ENCODE data around the gene ELK1.

ELK1 gene

DNA sequence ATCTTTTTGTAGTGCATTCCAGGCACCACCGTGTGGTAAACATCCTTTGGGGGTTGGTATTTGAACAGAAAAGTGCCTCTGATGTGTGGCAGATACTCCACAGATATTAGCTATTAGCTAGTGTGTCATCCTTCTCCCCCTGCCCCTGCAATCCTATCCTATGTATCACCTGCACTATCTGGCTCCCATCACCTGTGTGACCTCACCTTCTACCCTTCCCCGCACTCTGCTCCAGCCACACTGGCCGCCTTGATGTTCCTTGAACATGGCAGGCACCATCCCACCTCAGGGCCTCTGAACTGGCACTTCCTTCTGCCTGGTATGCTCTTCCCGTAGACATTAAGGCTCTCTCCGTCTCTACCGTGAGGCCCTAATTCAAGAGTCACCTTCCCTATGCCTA lies 3.7 kb downstream of the ELK1 start:
- FAIRE-seq (no peak), DNase-seq (ENCODE audit: insufficient read length, low spot score) (no peak)

- FAIRE-seq, result no peak
- DNase-seq (ENCODE audit: insufficient read length, low spot score), result no peak
Measured at GRCh38 chrX:47645530-47645929, 4.8 kb downstream of the ELK1 start.

DNA sequence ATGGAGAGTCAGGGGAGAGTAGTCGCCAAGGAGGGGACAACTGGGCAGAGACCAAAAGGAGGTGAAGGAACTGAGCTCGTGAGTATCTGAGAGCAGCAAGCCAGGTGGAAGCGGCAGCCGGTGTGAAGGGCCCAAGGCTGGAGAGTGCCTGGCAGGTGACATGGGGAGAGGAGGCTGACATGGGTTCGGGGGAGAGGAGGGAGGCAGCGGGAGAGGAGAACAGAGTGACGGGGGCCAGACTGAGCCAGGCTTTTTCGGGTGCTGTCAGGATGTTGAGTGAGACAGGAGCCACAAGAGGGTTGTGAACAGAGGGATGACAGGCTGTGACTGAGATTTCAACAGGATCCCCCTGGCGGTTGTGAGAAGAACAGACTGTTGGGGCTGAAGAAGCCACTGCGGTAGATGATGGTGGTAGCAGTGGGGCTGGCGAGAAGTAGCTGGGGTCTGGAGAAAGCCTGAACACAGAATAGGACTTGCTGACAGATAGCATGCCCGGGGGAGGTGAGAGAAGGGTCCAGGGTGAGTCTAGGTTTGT lies 5.7 kb downstream of the ELK1 start:
- FAIRE-seq, result no peak
- no peak for DNase-seq (ENCODE audit: insufficient read length, low spot score)

- FAIRE-seq (peak; percentile 75), DNase-seq (ENCODE audit: insufficient read length, low spot score) (no peak)
Measured at GRCh38 chrX:47643926-47644325, 6.4 kb downstream of the ELK1 start.

- no peak for DNase-seq (ENCODE audit: insufficient read length, low spot score)
- FAIRE-seq, result no peak
Measured at GRCh38 chrX:47638816-47639215, 11.5 kb downstream of the ELK1 start.

DNA sequence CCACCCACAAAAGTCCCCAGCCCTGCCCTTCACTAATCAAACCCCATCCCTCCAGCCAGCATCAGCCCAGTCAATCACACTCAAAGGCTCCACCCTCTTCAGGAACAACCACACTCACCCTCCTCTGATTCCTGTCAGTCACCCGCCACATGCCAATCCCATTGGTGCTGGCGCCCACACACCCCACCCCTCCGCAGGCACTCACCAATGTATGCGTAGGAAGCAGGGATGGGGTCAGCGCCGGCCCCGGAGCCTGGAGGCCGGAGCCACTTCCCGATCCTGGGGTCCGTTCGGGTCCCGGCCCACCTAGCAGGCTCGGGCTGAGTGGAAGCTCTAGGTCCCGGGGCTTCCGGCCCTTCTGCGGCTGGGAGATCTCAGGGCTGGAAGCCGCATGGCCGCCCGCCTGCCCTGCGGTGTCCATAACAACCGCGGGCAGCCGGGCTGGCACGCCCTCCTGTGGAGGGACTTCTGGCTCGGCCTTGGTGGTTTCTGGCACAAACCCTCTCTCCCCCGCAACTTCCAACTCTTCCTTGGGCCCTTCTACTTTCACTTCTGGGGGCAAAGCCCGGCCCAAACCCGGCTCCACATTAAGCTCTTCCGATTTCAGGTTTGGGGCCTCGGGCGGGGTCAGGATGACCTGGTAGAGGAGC lies 12.7 kb downstream of the ELK1 start:
- FAIRE-seq, result peak; percentile 89
- DNase-seq (ENCODE audit: insufficient read length, low spot score), result peak; percentile 44

DNA sequence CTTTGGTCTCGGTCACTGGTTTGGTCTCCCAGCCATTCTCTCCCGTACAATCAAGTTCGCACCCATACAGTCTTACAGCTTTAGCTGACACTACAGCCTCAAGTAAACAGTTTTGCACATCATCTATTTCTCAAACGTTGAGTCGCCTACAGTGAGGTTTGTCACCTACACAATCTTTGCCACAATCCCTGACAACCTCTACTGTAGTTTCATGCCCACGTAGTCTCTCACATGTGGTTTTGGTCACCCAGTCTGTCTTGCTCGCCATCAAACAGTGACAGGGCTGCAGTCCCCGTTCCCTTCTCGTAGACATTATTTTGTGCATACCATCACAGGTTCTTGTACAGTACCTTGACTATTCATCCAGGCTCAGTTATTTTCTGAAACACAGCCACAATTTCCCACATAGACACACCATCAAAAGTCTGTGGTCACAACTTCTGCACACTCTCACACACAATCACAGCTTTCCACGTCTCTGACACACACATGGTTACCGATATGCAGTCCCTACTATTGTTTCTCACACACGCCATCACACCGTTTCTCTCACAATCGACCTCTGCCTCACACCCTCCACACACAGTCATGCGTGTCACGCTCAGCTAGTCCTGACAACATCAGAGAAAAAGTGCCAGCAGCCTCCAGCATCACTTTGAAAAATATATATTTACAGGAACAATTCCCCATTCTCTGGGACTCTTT lies 15.3 kb downstream of the ELK1 start:
- FAIRE-seq (no peak), DNase-seq (ENCODE audit: insufficient read length, low spot score) (no peak)

GRCh38 chrX:47633689-47634590 lies 16.4 kb downstream of the ELK1 start:
- FAIRE-seq (peak; percentile 28), DNase-seq (ENCODE audit: insufficient read length, low spot score) (no peak)

- no peak for FAIRE-seq
- DNase-seq (ENCODE audit: insufficient read length, low spot score), result no peak
Measured at GRCh38 chrX:47632666-47633065, 17.7 kb downstream of the ELK1 start.

DNA sequence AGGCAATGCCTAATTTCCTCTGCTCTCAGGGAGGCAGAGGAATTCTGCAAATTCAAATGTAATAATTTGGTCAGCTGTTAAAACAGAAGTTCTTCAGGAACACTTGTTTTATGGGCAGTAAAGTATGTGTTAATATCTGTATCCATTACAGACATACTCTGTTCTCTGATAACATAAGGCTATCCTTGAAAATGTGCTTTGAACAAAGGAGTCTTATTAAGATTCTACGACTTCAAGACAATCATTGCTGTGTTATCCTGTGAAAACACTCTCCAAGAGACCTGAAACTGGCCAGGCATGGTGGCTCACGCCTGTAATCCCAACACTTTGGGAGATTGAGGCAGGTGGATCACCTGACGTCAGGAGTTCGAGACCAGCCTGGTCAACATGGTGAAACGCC lies 18.7 kb downstream of the ELK1 start:
- FAIRE-seq, result no peak
- no peak for DNase-seq (ENCODE audit: insufficient read length, low spot score)

- FAIRE-seq, result no peak
Measured at GRCh38 chrX:47629419-47630200, 20.8 kb downstream of the ELK1 start, which contains the start of gene CFP. Gene CFP (minus strand): TSS chrX:47629930. CDS start chrX:47629844, 86 bp downstream.

DNA sequence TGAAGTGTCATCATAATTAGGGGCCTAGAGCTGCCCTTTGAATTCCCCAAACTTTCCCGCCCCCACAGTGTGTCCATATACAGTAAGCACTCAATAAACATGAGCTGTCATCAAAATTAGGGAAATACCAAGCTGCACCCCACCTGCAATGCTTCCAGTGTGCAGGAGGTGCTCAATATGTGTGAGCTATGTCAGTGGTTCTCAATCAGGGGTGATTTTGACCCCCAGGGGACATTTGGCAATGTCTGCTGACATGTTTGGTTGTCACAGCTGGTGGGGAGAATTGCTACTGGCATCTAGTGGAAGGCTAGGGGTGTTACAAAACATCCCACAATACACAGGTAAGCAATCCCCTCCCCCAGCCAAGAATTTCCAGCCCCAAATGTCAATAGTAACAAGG lies 21.4 kb downstream of the ELK1 start:
- DNase-seq (ENCODE audit: insufficient read length, low spot score), result no peak
- peak; percentile 88 for FAIRE-seq

More at GRCh38 chrX:47629419-47630200, 20.8 kb downstream of the ELK1 start, which contains the start of gene CFP:
- no peak for DNase-seq (ENCODE audit: insufficient read length, low spot score)

- no peak for DNase-seq (ENCODE audit: insufficient read length, low spot score)
- no peak for FAIRE-seq
Measured at GRCh38 chrX:47625365-47625764, 25.0 kb downstream of the ELK1 start.

DNA sequence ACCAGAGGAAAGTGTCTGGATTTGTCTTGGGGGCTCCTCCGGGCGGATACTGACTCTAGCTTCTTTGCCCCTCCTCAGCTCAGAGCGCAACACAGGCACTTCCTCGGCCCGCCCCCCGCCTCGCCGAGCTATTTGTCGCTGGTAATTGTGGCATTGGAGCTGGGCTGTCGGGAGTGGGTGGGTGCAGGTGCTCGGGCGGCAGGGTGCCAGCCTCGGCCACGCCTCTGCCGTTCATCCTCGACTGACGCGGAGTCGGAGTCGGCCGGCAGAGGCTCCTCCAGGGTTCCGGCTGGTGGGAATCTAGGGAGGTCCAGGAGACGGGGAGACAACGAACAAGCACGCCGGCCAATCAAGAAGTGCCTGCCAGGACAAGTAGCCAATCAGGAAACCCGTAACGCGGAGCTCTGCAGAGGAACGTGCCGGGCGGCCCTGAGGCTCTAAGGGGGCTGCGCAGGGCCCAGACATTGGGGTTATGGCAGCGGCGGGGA lies 26.8 kb downstream of the ELK1 start:
- DNase-seq (ENCODE audit: insufficient read length, low spot score) (no peak), FAIRE-seq (no peak)

DNA sequence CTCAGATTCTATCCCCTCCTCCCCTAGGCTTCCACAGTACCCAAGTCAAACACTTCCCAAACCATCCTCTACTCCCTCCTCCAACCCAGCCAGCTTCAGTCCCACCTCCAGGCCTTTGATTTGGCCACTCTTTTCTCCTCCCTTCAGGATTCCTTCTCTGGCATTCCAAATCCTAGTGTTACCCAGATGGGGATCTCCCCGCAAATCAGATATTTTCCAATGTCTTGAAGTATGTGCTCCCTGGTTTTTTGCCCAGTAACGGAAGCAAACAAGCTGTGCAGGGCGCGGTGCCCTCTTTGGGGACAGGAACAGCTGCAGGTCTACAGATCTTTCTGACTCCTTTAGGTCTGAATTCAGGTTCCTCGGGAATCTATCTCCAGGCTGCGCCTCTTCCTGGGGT lies 28.5 kb downstream of the ELK1 start:
- no peak for DNase-seq (ENCODE audit: insufficient read length, low spot score)
- no peak for FAIRE-seq

DNA sequence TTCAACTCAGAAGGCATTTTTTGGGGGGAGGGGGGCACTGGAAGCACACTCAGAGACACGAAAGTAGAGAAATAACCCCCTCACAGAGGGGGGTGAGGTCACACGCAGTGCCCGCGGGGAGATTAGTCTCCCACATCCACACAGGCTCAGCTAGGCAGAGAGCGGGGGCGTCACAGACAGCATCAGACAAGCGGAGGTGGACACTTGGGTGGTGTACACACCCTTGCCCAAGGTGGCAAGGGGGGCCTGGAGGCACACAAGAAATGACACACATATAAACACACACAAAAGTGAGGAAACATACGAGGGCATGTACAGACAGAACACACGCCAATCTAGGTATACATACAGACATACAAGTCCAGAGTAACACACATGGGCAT lies 30.1 kb downstream of the ELK1 start:
- FAIRE-seq, result no peak
- no peak for DNase-seq (ENCODE audit: insufficient read length, low spot score)

GRCh38 chrX:47619486-47620302 lies 30.7 kb downstream of the ELK1 start, which contains the start of gene SYN1:
Gene SYN1 (minus strand): TSS chrX:47619857. CDS start chrX:47619728, 129 bp downstream.
- FAIRE-seq, result peak; percentile 31
- peak; percentile 81 for DNase-seq (ENCODE audit: insufficient read length, low spot score)

- FAIRE-seq, result no peak
Measured at GRCh38 chrX:47618923-47619485, 31.4 kb downstream of the ELK1 start.

GRCh38 chrX:47614618-47615017 lies 35.7 kb downstream of the ELK1 start:
- no peak for DNase-seq (ENCODE audit: insufficient read length, low spot score)
- no peak for FAIRE-seq

More at GRCh38 chrX:47618923-47619485, 31.4 kb downstream of the ELK1 start:
- no peak for DNase-seq (ENCODE audit: insufficient read length, low spot score)

Data from GM19239 (cell line).